Loucy (cell line): ENCODE measurements around the gene WDR26.

Source experiments
- H2AFZ ChIP-seq: fragments of 200-600 bp; sonication (generic); 2 replicates; pipeline ENCODE4 v1.6.0; 2016; ENCODE audit warnings: antibody characterized with exemption, mild to moderate bottlenecking, low read length, moderate library complexity
- H3F3A ChIP-seq: fragments of 200-600 bp; 2 replicates; pipeline ENCODE4 v1.6.0; 2016; ENCODE audit warnings: antibody characterized with exemption, low read depth, mild to moderate bottlenecking
- H3K27me3 ChIP-seq: fragments of 200-600 bp; sonication (generic); 2 replicates; pipeline ENCODE4 v1.6.1; 2014; ENCODE audit warnings: low read length, mild to moderate bottlenecking; ENCODE audit not compliant: insufficient read depth, poor library complexity, severe bottlenecking
- H3K36me3 ChIP-seq: fragments of 200-600 bp; sonication (generic); 2 replicates; pipeline ENCODE4 v1.6.1; 2016; ENCODE audit warnings: low read length; ENCODE audit not compliant: insufficient read depth
- H3K4me1 ChIP-seq: fragments of 200-600 bp; sonication (generic); 2 replicates; pipeline ENCODE4 v1.5.1; 2014; ENCODE audit warnings: low read length, mild to moderate bottlenecking; ENCODE audit not compliant: insufficient read depth, poor library complexity, severe bottlenecking
- H3K4me2 ChIP-seq: fragments of 200-600 bp; sonication (generic); 2 replicates; pipeline ENCODE4 v1.6.0; 2014; ENCODE audit warnings: antibody characterized with exemption, low read length, low read depth, mild to moderate bottlenecking; ENCODE audit not compliant: poor library complexity, severe bottlenecking
- H3K4me3 ChIP-seq: fragments of 200-600 bp; sonication (generic); 2 replicates; pipeline ENCODE4 v1.5.1; 2014; ENCODE audit warnings: low read length, mild to moderate bottlenecking, mixed read lengths; ENCODE audit not compliant: poor library complexity, severe bottlenecking
- H3K79me2 ChIP-seq: fragments of 200-600 bp; sonication (generic); 2 replicates; pipeline ENCODE4 v1.6.1; 2014; ENCODE audit warnings: low read length; ENCODE audit not compliant: insufficient read depth
- H3K9ac ChIP-seq: fragments of 200-600 bp; sonication (generic); 2 replicates; pipeline ENCODE4 v1.6.0; 2014; ENCODE audit warnings: mild to moderate bottlenecking, low read depth, low read length, moderate library complexity; ENCODE audit not compliant: poor library complexity, severe bottlenecking
- H3K9me2 ChIP-seq: fragments of 200-600 bp; sonication (generic); replicated peaks from 2 replicates; pipeline ENCODE4 v1.6.1; 2016; ENCODE audit warnings: low read depth, low read length, mixed read lengths
- H3K9me3 ChIP-seq: fragments of 200-600 bp; sonication (generic); 2 replicates; pipeline ENCODE4 v1.6.1; 2014; ENCODE audit warnings: mild to moderate bottlenecking, antibody characterized with exemption, low read length, low read depth; ENCODE audit not compliant: insufficient read depth
- H4K20me1 ChIP-seq: fragments of 200-600 bp; sonication (generic); 2 replicates; pipeline ENCODE4 v1.6.0; 2014; ENCODE audit warnings: antibody characterized with exemption, low read length, mild to moderate bottlenecking; ENCODE audit not compliant: insufficient read depth, poor library complexity, severe bottlenecking
- CTCF ChIP-seq: fragments of 200-600 bp; sonication (generic); conservative IDR thresholded peaks from 2 replicates; pipeline ENCODE4 v1.5.1; 2014; ENCODE audit warnings: mild to moderate bottlenecking, antibody characterized with exemption, low read length
- EZH2phosphoT487 ChIP-seq: fragments of 200-600 bp; IDR thresholded peaks from 2 replicates; pipeline ENCODE4 v1.6.1; 2018; ENCODE audit warnings: antibody characterized with exemption, mild to moderate bottlenecking, moderate library complexity, borderline replicate concordance

The WDR26 gene

GRCh38 chr1:224450159-224450558 lies 15.6 kb upstream of the WDR26 start:
- Histone ChIP-seq H4K20me1 (no peaks in the 10 kb centered on the region), H3F3A (no peaks in the 10 kb centered on the region), H3K9ac (no peak overlapping the region), H3K27me3 (no peaks in the 10 kb centered on the region), H3K9me2 (no peaks in the 10 kb centered on the region), H3K4me1 (no peaks in the 10 kb centered on the region), H3K9me3 (no peaks in the 10 kb centered on the region), H2AFZ (no peak overlapping the region), H3K4me2 (no peak overlapping the region), H3K36me3 (no peaks in the 10 kb centered on the region), H3K79me2 (no peaks in the 10 kb centered on the region), H3K4me3 (no peak overlapping the region)
- TF ChIP-seq EZH2phosphoT487, result no peak

DNA sequence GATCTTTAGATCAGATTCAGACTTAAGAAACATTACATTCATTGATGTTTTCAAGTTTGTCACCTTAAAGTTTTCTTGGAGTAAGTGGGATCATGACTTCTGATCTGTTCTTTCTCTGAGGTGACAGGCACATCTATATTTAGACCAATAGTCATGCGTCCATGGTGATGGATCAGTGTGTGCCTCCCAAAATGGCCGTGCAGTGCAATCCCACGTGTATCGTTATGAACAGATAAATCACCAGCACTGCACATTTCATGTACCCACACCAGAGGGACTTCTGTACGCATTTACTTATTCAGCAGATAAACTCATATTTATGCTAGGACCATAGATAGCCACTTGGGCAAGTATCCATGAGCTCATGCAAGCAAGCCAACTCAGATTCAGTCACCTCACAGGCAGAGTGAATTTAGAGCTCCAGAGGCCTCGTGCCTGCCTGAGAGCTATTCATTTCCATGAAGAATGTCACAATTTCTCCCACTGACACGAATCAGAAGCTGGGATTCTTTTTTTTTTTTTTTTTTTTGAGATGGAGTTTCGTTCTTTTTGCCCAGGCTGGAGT lies 13.9 kb upstream of the WDR26 start:
- Histone ChIP-seq H2AFZ (no peak overlapping the region), H4K20me1 (no peaks in the 10 kb centered on the region), H3K9me3 (no peaks in the 10 kb centered on the region), H3K4me1 (no peaks in the 10 kb centered on the region), H3K27me3 (no peaks in the 10 kb centered on the region), H3K79me2 (no peaks in the 10 kb centered on the region), H3K9me2 (no peaks in the 10 kb centered on the region), H3F3A (no peaks in the 10 kb centered on the region), H3K4me2 (no peak overlapping the region), H3K4me3 (no peak overlapping the region), H3K9ac (no peak overlapping the region), H3K36me3 (no peaks in the 10 kb centered on the region)
- no peak for TF ChIP-seq CTCF
- TF ChIP-seq EZH2phosphoT487, result no peak

DNA sequence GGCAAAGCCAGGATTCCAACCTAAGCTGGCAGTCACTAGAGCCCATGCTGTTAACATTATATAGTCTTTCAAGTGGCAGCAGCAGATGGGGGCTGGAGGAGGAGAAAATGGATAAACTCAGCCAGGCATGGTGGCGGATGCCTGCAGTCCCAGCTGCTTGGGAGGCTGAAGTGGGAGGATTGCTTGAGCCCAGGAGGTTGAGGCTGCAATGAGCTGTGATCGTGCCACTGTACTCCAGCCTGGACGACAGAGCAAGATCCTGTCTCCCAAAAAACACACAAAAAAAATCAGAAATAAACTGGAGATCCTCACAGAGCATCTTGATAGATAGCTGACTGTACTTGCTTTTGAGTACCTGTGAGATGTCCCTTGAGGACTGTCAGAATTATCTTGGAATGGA lies 13.4 kb upstream of the WDR26 start:
- Histone ChIP-seq H3K9me3 (no peaks in the 10 kb centered on the region), H3K4me3 (no peak overlapping the region), H3K4me1 (no peaks in the 10 kb centered on the region), H3K36me3 (no peaks in the 10 kb centered on the region), H3K27me3 (no peaks in the 10 kb centered on the region), H3K9me2 (no peaks in the 10 kb centered on the region), H3K79me2 (no peaks in the 10 kb centered on the region), H3K4me2 (no peak overlapping the region), H2AFZ (no peak overlapping the region), H3K9ac (no peak overlapping the region), H4K20me1 (no peaks in the 10 kb centered on the region), H3F3A (no peaks in the 10 kb centered on the region)
- TF ChIP-seq CTCF, result no peak
- TF ChIP-seq EZH2phosphoT487, result no peak

- no peak overlapping the region for H2AFZ ChIP-seq
These were observed 12.7 kb upstream of the WDR26 start for GRCh38 chr1:224447251-224447650.

More at GRCh38 chr1:224447251-224447650, 12.7 kb upstream of the WDR26 start:
- Histone ChIP-seq H3K9me2 (no peaks in the 10 kb centered on the region), H3F3A (no peaks in the 10 kb centered on the region), H3K4me1 (no peaks in the 10 kb centered on the region), H3K79me2 (no peaks in the 10 kb centered on the region), H3K4me2 (no peak overlapping the region), H3K9me3 (no peaks in the 10 kb centered on the region), H4K20me1 (no peaks in the 10 kb centered on the region), H3K9ac (no peak overlapping the region), H3K27me3 (no peaks in the 10 kb centered on the region), H3K4me3 (no peak overlapping the region), H3K36me3 (no peaks in the 10 kb centered on the region)
- TF ChIP-seq EZH2phosphoT487, result no peak
- no peak for TF ChIP-seq CTCF
